Measurements from ENCODE around the gene ZNF532.

- TF ChIP-seq POLR2A (IDR thresholded peaks at IDR 0.05; ENCODE audit: low read length) = no peak
- no peak for TF ChIP-seq GATA1 (IDR thresholded peaks at IDR 0.05; ENCODE audit: low read depth, low read length)
Measured at GRCh38 chr18:58911241-58911640, 46.6 kb downstream of the ZNF532 start.

Measured in erythroblast (primary cell).